Measurements from ENCODE around the gene TRPV3. TPM values are rescaled to one million over a fixed set of nuclear protein-coding genes. Genes with fewer than 3 reads are reported as not detected.

The TRPV3 gene
- total RNA-seq, 1 donor from 2014 or later, result 13.0 TPM

Other genes with a start within 250 kb of the TRPV3 start
- gene OR3A2, start 171.5 kb downstream of the TRPV3 start, total RNA-seq, result 0.67 TPM
- gene OR1E1, start 159.4 kb downstream of the TRPV3 start, total RNA-seq, result not detected
- gene OR3A3, start 146.4 kb downstream of the TRPV3 start, total RNA-seq, result not detected
- not detected for gene OR1E2, start 124.0 kb downstream of the TRPV3 start, total RNA-seq
- 0.67 TPM for gene SPATA22, start 86.0 kb downstream of the TRPV3 start, total RNA-seq
- 41.6 TPM for gene ASPA, start 81.8 kb downstream of the TRPV3 start, total RNA-seq
- gene TRPV1, start 51.6 kb upstream of the TRPV3 start, total RNA-seq, result 11.1 TPM
- 17.7 TPM for gene SHPK, start 78.4 kb upstream of the TRPV3 start, total RNA-seq
- gene CTNS, start 78.9 kb upstream of the TRPV3 start, total RNA-seq, result 15.7 TPM
- 168 TPM for gene TAX1BP3, start 110.8 kb upstream of the TRPV3 start, total RNA-seq
- 18.4 TPM for gene EMC6, start 111.0 kb upstream of the TRPV3 start, total RNA-seq
- gene P2RX5, start 138.3 kb upstream of the TRPV3 start, total RNA-seq, result 1.8 TPM
- gene HASPIN, start 166.1 kb upstream of the TRPV3 start, total RNA-seq, result 0.36 TPM
- gene ITGAE, start 243.4 kb upstream of the TRPV3 start, total RNA-seq, result 19.3 TPM